Lower lobe of right lung (tissue), 2 donors: ENCODE data around the gene AKAP6. TPM values are rescaled to one million over a fixed set of nuclear protein-coding genes. Genes with fewer than 3 reads are reported as not detected.

Experiments
- ATAC-seq, 2 donors: fragments of 200-7000 bp; cut with Tn5 transposase; one replicate each; pipeline ENCODE4 v1.9.1; 2020 to 2022; ENCODE audit warnings: mild to moderate bottlenecking in 2 of 2, moderate library complexity in 2 of 2
- DNase-seq: peaks from one replicate; pipeline ENCODE4 v3.0.0-alpha.2; 2020
- H3K27ac ChIP-seq: fragments of 200-600 bp; one replicate; pipeline ENCODE4 v1.8.0; 2022
- H3K27me3 ChIP-seq: fragments of 200-600 bp; one replicate; pipeline ENCODE4 v1.8.0; 2022; ENCODE audit warnings: low read depth
- H3K36me3 ChIP-seq: fragments of 200-600 bp; one replicate; pipeline ENCODE4 v1.8.0; 2022; ENCODE audit warnings: mild to moderate bottlenecking
- H3K4me1 ChIP-seq: fragments of 200-600 bp; one replicate; pipeline ENCODE4 v1.8.0; 2022
- H3K4me3 ChIP-seq: fragments of 200-600 bp; one replicate; pipeline ENCODE4 v1.8.0; 2022; ENCODE audit warnings: mild to moderate bottlenecking
- H3K9me3 ChIP-seq: fragments of 200-600 bp; one replicate; pipeline ENCODE4 v1.8.0; 2022
- intact Hi-C: fragments of 100-400 bp; cut with DNase I; formaldehyde crosslinking; loops from one replicate; pipeline ENCODE4 v1.11.0; 2022
- total RNA-seq: library from RNA; stranded (reverse); fragmentation: NEBNext Ultra II Directional; extraction: Animal tissue kit (Norgen Biotek cat#: 25700); gene quantifications from one replicate; pipeline ENCODE4 v1.2.1, GENCODE V29; 2021
- TF ChIP-seq, protein P1 (sequence below): fragments of 200-600 bp; IDR thresholded peaks from one replicate; pipeline ENCODE4 v1.8.0; 2022; ENCODE audit warnings: antibody characterized with exemption, mild to moderate bottlenecking
- donor health status: DM: no; HTN: yes; CAD: no; lungs with severe emphysema.

Gene AKAP6
- total RNA-seq, 1 donor from 2014 or later = 8.6 TPM

DNA sequence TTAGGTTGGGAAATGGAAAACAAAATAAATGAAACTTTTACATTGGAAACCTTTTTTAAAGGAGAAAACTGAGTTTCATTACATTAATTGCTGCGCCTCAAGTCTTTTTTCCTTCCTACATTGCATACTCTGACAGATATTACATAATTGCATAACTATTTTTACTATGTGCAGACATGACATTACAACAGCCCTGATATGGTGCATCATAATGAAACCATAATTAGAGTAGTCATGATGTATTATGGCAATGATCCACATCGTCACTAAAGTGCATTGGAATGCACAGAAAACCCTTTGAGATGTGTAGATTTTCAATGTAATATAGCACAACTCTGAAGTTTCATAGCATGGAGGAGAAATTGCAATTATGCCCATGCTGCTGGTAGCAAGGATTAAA is 391.8 kb downstream of the AKAP6 start:
- H3K27me3 ChIP-seq = no peaks in the 10 kb centered on the region
- ATAC-seq (no peak), DNase-seq (no peak)
- H3K27ac ChIP-seq = no peak overlapping the region
- TF ChIP-seq, protein P1, sequence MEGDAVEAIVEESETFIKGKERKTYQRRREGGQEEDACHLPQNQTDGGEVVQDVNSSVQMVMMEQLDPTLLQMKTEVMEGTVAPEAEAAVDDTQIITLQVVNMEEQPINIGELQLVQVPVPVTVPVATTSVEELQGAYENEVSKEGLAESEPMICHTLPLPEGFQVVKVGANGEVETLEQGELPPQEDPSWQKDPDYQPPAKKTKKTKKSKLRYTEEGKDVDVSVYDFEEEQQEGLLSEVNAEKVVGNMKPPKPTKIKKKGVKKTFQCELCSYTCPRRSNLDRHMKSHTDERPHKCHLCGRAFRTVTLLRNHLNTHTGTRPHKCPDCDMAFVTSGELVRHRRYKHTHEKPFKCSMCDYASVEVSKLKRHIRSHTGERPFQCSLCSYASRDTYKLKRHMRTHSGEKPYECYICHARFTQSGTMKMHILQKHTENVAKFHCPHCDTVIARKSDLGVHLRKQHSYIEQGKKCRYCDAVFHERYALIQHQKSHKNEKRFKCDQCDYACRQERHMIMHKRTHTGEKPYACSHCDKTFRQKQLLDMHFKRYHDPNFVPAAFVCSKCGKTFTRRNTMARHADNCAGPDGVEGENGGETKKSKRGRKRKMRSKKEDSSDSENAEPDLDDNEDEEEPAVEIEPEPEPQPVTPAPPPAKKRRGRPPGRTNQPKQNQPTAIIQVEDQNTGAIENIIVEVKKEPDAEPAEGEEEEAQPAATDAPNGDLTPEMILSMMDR = no peak
- H3K9me3 ChIP-seq = no peaks in the 10 kb centered on the region
- no peak overlapping the region for H3K4me3 ChIP-seq
- intact Hi-C loops = no loop called here
- H3K4me1 ChIP-seq = no peaks in the 10 kb centered on the region
- no peaks in the 10 kb centered on the region for H3K36me3 ChIP-seq

- TF ChIP-seq, protein P1 = no peak
- Histone ChIP-seq H3K36me3 (no peaks in the 10 kb centered on the region), H3K4me3 (no peak overlapping the region), H3K27ac (no peak overlapping the region), H3K4me1 (no peaks in the 10 kb centered on the region), H3K9me3 (no peaks in the 10 kb centered on the region), H3K27me3 (no peaks in the 10 kb centered on the region)
- DNase-seq (no peak), ATAC-seq (no peak)
- intact Hi-C loops = no loop called here
These were observed 393.6 kb downstream of the AKAP6 start for GRCh38 chr14:32722631-32723183.

GRCh38 chr14:32724867-32725471 is 395.9 kb downstream of the AKAP6 start:
- ATAC-seq (no peak), DNase-seq (no peak)
- Histone ChIP-seq H3K27me3 (no peaks in the 10 kb centered on the region), H3K27ac (no peak overlapping the region), H3K4me1 (no peaks in the 10 kb centered on the region), H3K9me3 (no peaks in the 10 kb centered on the region), H3K4me3 (no peak overlapping the region), H3K36me3 (no peaks in the 10 kb centered on the region)
- TF ChIP-seq, protein P1 = no peak
- intact Hi-C loops = no loop called here

GRCh38 chr14:32726516-32726915 is 397.4 kb downstream of the AKAP6 start:
- Histone ChIP-seq H3K27ac (no peak overlapping the region), H3K9me3 (no peaks in the 10 kb centered on the region), H3K27me3 (no peaks in the 10 kb centered on the region), H3K4me1 (no peaks in the 10 kb centered on the region), H3K36me3 (no peaks in the 10 kb centered on the region), H3K4me3 (no peak overlapping the region)
- TF ChIP-seq, protein P1 = no peak
- no peak for ATAC-seq
- intact Hi-C loops = no loop called here
- DNase-seq = no peak

GRCh38 chr14:32727832-32728231 is 398.7 kb downstream of the AKAP6 start:
- Histone ChIP-seq H3K4me1 (no peaks in the 10 kb centered on the region), H3K27ac (no peak overlapping the region), H3K9me3 (no peaks in the 10 kb centered on the region), H3K4me3 (no peak overlapping the region), H3K27me3 (no peaks in the 10 kb centered on the region), H3K36me3 (no peaks in the 10 kb centered on the region)
- DNase-seq (no peak), ATAC-seq (no peak)
- TF ChIP-seq, protein P1 = no peak
- intact Hi-C loops = no loop called here
